GM12878 (cell line): ENCODE measurements around the gene CPNE5. TPM values are rescaled to one million over a fixed set of nuclear protein-coding genes. Genes with fewer than 3 reads are reported as not detected.

ENCODE experiments used
- ATAC-seq: fragments of 200-7000 bp; cut with Tn5 transposase; 3 replicates; pipeline ENCODE4 v1.9.1; 2020; ENCODE audit warnings: mild to moderate bottlenecking, moderate library complexity
- BruUV-seq: library from RNA; stranded (reverse); fragments of 400-500 nt; replicated peaks from 2 replicates; lab custom pipeline; 2021; lab: Mats Ljungman, UMichigan
- CTCF ChIA-PET: fragments of 300-600 bp; sonication (Branson Sonifier 250); formaldehyde crosslinking; extraction: SDS; loops from one replicate; lab custom pipeline; 2021; ENCODE audit warnings: inconsistent platforms; lab: Yijun Ruan, JAX
- POLR2A ChIA-PET: fragments of 350-600 bp; formaldehyde crosslinking; extraction: SDS; loops from one replicate; lab custom pipeline; 2021; ENCODE audit warnings: inconsistent platforms; lab: Charles Lee
- RAD21 ChIA-PET: fragments of 300-600 bp; sonication (Branson Sonifier 250); formaldehyde crosslinking; loops from one replicate; lab custom pipeline; 2023; ENCODE audit warnings: antibody characterized with exemption; ENCODE audit not compliant: unreplicated experiment; lab: Charles Lee
- SMC1A ChIA-PET: fragments of 300-600 bp; sonication (Branson Sonifier 250); formaldehyde crosslinking; loops from one replicate; lab custom pipeline; 2023; ENCODE audit not compliant: unreplicated experiment, uncharacterized antibody; lab: Charles Lee
- DNase-seq: peaks from one replicate; pipeline ENCODE4 v3.0.0-alpha.2; 2011; ENCODE audit warnings: low read depth, low spot score
- FAIRE-seq: peaks from 3 replicates; lab custom pipeline; 2011; peaks lifted over from hg19 to GRCh38; lab: Jason Lieb, UNC
- H2AFZ ChIP-seq: 2 replicates; pipeline ENCODE4 v1.6.0; 2011; ENCODE audit warnings: low read depth, low read length, control low read depth; ENCODE audit not compliant: control insufficient read depth
- H3K27ac ChIP-seq: 2 replicates; pipeline ENCODE4 v1.5.1; 2011; ENCODE audit warnings: control low read depth; ENCODE audit not compliant: control insufficient read depth, insufficient read depth
- H3K27me3 ChIP-seq, 2 experiments: replicated peaks in 1 of 2; 2 replicates each; pipeline versions ENCODE4 v1.6.0 to v1.6.1; 2011; ENCODE audit warnings: low read length in 1 of 2; ENCODE audit not compliant: control insufficient read depth in 2 of 2, insufficient read depth in 2 of 2
- H3K36me3 ChIP-seq, 2 experiments: 2 replicates each; pipeline ENCODE4 v1.5.1; 2011; ENCODE audit warnings: low read length in 1 of 2; ENCODE audit not compliant: control insufficient read depth in 2 of 2, insufficient read depth in 2 of 2
- H3K4me1 ChIP-seq: 2 replicates; pipeline ENCODE4 v1.6.1; 2011; ENCODE audit warnings: mild to moderate bottlenecking, low read length, moderate library complexity, mixed read lengths; ENCODE audit not compliant: control insufficient read depth, insufficient read depth
- H3K4me2 ChIP-seq: 2 replicates; pipeline ENCODE4 v1.6.0; 2011; ENCODE audit warnings: control low read depth; ENCODE audit not compliant: control insufficient read depth, insufficient read depth
- H3K4me3 ChIP-seq: fragments of 200-600 bp; sonication (generic); 2 replicates; pipeline ENCODE4 v1.5.1; 2016
- H3K79me2 ChIP-seq: 2 replicates; pipeline ENCODE4 v1.6.0; 2011; ENCODE audit warnings: low read length; ENCODE audit not compliant: control insufficient read depth, insufficient read depth
- H3K9ac ChIP-seq: 2 replicates; pipeline ENCODE4 v1.8.0; 2011; ENCODE audit warnings: low read length, control low read depth, mixed read lengths; ENCODE audit not compliant: control insufficient read depth, insufficient read depth
- H3K9me3 ChIP-seq: replicated peaks from 3 replicates; pipeline ENCODE4 v1.5.1; 2011; ENCODE audit warnings: mild to moderate bottlenecking, low read length; ENCODE audit not compliant: control insufficient read depth, insufficient read depth
- H4K20me1 ChIP-seq: 2 replicates; pipeline ENCODE4 v1.6.0; 2011; ENCODE audit not compliant: control insufficient read depth, insufficient read depth
- NR2C2 ChIP-seq: IDR thresholded peaks from 2 replicates; pipeline ENCODE4 v1.6.1; 2011; ENCODE audit warnings: borderline replicate concordance, low read depth; ENCODE audit not compliant: control insufficient read depth, insufficient read length
- POLR2AphosphoS5 ChIP-seq: IDR thresholded peaks from 2 replicates; pipeline ENCODE4 v1.6.1; 2011; ENCODE audit warnings: mild to moderate bottlenecking, low read length, inconsistent platforms
- WGBS: methylation state at CpG from one replicate; pipeline ENCODE4 v1.1.6; 2016; ENCODE audit warnings: low lambda C conversion rate; ENCODE audit not compliant: insufficient replicate concordance, insufficient coverage; ENCODE audit errors: missing lambda C conversion rate; 5-methylcytosine and 5-hydroxymethylcytosine counted together
- in situ Hi-C: fragments of 300-500 bp; cut with MboI; formaldehyde crosslinking; loops from 9 replicates; pipeline ENCODE4 v1.14.3; 2018; ENCODE audit warnings: mixed read lengths
- intact Hi-C: fragments of 100-400 bp; cut with micrococcal nuclease; formaldehyde crosslinking; loops from one replicate; pipeline ENCODE4 v1.14.2; 2022; ENCODE audit not compliant: unreplicated experiment
- polyA plus RNA-seq, 11 experiments: library from polyadenylated mRNA; depleted of rRNA in 4 of 11; unstranded in 6 of 11; stranded (reverse) in 5 of 11; fragments of >200 nt; fragmentation: Nextera tagmentation in 4 of 11; fragmentation: Illumina TruSeq in 1 of 11; extraction: Ambion mirVana in 4 of 11; extraction: Trizol in 1 of 11; gene quantifications; 1 replicate in 1 of 11; 2 replicates in 10 of 11; pipeline versions ENCODE4 v1.2.1 to v1.2.3, GENCODE V29; 2011 to 2016; ENCODE audit warnings: inconsistent platforms in 2 of 11, missing spikeins in 2 of 11, low read depth in 1 of 11
- total RNA-seq, 4 experiments: library from RNA; depleted of rRNA in 3 of 4; stranded (reverse); fragments of >200 nt in 3 of 4; fragmentation: Illumina TruSeq in 1 of 4; extraction: Trizol in 1 of 4; gene quantifications; 2 replicates each; pipeline versions ENCODE4 v1.2.1 to v1.2.3, GENCODE V29; 2013 to 2021
- TF ChIP-seq, protein P1 (sequence below): fragments of 450-650 bp; IDR thresholded peaks from 2 replicates; pipeline ENCODE4 v1.6.1; 2017; ENCODE audit warnings: borderline replicate concordance

Gene CPNE5
- total and polyA plus RNA-seq, 10 of the 15 experiments (the other 5 are each of a cell fraction or from before 2014, with no cell fraction given): 2.4 to 39.1 (median 18.2) TPM

DNA sequence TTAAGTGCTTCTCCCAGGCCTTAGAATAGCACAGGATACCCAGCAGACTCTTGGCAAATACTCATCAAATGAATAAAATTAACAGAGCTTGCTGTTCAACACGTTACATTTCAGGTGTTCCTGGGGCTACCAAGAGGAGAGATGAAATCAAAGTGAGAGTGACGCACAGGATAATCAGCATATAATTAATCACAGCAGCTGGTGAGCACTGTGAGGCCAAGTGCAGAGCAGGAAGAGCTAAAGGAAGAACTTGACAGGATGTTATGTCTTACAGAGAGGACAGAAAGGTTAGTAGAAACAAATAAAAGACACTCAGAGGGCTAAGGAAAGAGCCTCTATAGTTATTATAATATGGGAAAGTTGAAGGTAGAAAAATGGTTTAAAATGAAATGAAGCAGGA, 26.6 kb upstream of the CPNE5 start:
- no peak overlapping the region for H3K4me3 ChIP-seq

More for the DNA sequence above, 26.6 kb upstream of the CPNE5 start:
- CTCF ChIA-PET: interaction anchor here (0.9 to 4.5 kb wide), 4 partner anchors 9 to 152 kb away, joined by 3 to 22 read pairs (median 4); partner anchors contain the start of gene PPIL1
- intact Hi-C loops (no loop called here), in situ Hi-C loops (no loop called here)
- WGBS: 100% methylated on average over 2 of the region's 2 CpGs
- TF ChIP-seq NR2C2 (no peak), POLR2AphosphoS5 (no peak)
- TF ChIP-seq, protein P1, sequence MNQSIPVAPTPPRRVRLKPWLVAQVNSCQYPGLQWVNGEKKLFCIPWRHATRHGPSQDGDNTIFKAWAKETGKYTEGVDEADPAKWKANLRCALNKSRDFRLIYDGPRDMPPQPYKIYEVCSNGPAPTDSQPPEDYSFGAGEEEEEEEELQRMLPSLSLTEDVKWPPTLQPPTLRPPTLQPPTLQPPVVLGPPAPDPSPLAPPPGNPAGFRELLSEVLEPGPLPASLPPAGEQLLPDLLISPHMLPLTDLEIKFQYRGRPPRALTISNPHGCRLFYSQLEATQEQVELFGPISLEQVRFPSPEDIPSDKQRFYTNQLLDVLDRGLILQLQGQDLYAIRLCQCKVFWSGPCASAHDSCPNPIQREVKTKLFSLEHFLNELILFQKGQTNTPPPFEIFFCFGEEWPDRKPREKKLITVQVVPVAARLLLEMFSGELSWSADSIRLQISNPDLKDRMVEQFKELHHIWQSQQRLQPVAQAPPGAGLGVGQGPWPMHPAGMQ: no peak
- H2AFZ ChIP-seq: no peak overlapping the region
- RAD21 ChIA-PET: no interaction called here
- peaks cover 12% of the 10 kb centered on the region for H3K79me2 ChIP-seq
- H3K27me3 ChIP-seq: no peaks in the 10 kb centered on the region
- H3K4me1 ChIP-seq: no peaks in the 10 kb centered on the region
- no peak overlapping the region for H3K27ac ChIP-seq
- no peak overlapping the region for H3K9ac ChIP-seq
- ATAC-seq (no peak), FAIRE-seq (no peak), DNase-seq (no peak)
- no peak overlapping the region for H3K4me2 ChIP-seq
- peaks cover 7 to 8% of the 10 kb centered on the region in 2 experiments; a peak in 2 of 4 replicates for H3K36me3 ChIP-seq
- H4K20me1 ChIP-seq: no peaks in the 10 kb centered on the region
- no TSS peak for BruUV-seq
- POLR2A ChIA-PET: interaction anchor here (1.6 kb wide), 1 partner anchor 9 kb away, joined by 5 read pairs; the partner anchor contains the start of gene PPIL1
- SMC1A ChIA-PET: interaction anchor here (1.3 to 2.1 kb wide), 3 partner anchors 8 to 20 kb away, joined by 3 to 4 read pairs (median 4); partner anchors contain the start of genes C6orf89 and PPIL1
- no peaks in the 10 kb centered on the region for H3K9me3 ChIP-seq
